HT1080 (cell line): ENCODE measurements around the gene CHD2. TPM values are rescaled to one million over a fixed set of nuclear protein-coding genes. Genes with fewer than 3 reads are reported as not detected.

Experiments used
- DNase-seq: peaks from one replicate; pipeline ENCODE4 v3.0.0-alpha.2; 2015; ENCODE audit warnings: low read depth
- total RNA-seq: library from RNA; depleted of rRNA; stranded (reverse); fragments of >200 nt; shearing (Covaris generic); gene quantifications from 2 replicates; pipeline ENCODE4 v1.2.3, GENCODE V29; 2014

CHD2 gene
- total RNA-seq, 1 experiment from 2014 or later, result 28.1 TPM

GRCh38 chr15:92930054-92930621 lies 30.0 kb downstream of the CHD2 start:
- no peak for DNase-seq

DNA sequence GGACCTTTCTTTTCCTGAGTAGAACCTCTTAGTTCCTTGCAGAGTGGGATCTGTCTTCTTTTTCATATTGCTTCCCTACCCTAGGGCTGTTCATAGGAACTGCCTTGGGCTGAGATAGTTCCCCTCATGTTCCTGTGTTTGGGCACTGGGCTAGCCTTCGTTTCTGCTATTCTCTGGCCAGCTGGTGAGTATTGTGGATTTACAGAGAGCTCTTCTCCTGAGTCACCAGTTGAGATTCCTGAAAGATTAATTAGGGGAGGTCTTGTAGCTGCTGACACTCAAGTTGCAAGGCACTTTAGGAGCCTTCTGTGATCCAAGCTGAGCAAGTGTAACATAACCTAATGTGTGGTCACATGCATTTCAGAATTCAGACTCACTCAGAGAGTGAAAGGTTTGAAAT lies 30.7 kb downstream of the CHD2 start:
- DNase-seq, result peak; percentile 86

- DNase-seq, result no peak
Measured at GRCh38 chr15:92932946-92933649, 33.0 kb downstream of the CHD2 start.

DNA sequence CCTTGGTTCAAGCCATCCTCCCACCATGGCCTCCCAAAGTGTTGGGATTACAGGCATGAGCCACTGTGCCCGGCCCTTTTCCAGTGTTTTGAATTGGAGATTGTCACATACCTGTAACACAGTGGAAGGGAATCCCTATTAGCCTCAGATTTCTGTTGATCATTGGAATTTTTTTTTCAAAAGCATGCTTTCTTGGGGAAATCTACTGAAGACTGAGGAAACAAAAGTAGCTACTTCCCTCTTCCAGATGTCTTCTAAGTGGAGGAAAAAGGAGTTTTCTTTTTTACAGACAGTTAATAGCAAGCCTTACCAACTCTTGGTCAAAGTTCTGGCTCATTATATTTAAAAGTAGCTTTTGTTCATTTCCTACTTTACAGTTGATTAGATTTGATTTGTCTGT lies 33.7 kb downstream of the CHD2 start:
- DNase-seq, result no peak

- DNase-seq, result no peak
Measured at GRCh38 chr15:92934716-92935115, 34.6 kb downstream of the CHD2 start.

DNA sequence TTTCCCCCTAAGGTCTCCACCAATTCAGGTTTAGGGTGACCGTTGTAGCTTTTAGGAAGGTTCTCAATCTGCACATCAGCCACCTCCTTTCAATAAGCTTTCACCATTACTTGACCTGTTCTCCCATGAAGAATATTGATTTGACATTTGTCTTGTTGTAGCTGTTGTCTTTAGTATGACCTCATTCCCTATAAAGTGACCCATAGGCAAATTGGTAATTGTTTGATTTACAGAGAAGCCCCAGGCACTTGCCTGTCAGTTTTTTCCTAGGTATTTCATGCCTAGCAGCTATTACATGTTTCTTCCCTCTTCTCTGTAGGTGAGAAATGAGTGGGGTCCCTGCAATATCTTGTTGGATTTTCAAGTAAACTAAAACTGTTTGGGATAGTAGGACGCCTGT lies 36.0 kb downstream of the CHD2 start:
- DNase-seq, result no peak

DNA sequence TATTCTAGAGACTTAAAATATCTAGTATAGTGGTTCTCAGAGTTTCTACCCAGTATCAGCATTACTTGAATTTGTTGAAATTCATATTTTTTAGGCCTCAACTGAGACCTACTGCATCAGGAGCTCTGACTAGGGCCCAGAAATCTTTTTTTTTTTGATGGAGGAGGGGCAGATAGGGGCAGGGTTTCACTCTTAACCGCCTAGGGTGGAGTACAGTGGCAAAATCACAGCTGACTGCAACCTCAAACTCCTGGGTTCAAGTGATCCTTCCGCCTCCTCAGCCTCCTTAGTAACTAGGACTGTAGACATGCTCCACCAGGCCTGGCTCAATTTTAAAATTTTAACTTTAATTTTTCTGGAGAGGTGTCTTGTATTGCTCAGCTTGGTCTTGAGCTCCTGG lies 36.6 kb downstream of the CHD2 start:
- no peak for DNase-seq

DNA sequence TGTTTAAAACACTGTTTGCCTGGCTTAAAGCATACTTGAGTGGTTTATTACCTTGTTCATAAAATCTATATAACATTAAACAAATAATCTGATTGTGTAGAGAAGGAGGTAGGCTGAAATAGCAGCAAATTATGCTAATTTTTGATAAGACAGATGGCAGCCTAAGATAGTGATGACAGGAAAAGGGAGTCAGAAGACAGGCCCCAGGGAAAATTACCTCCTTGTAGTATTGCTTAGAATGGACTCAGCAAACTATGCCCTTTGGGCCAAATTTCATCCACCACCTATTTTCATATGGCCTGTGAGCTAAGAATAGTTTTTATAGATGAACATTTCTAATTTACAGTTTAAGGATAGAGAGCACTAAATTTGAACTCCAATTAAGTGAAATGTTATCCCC lies 37.8 kb downstream of the CHD2 start:
- no peak for DNase-seq

GRCh38 chr15:92938387-92938786 lies 38.3 kb downstream of the CHD2 start:
- no peak for DNase-seq

GRCh38 chr15:92941668-92942067 lies 41.5 kb downstream of the CHD2 start:
- DNase-seq, result no peak

GRCh38 chr15:92942706-92943105 lies 42.6 kb downstream of the CHD2 start:
- DNase-seq, result no peak

GRCh38 chr15:92943581-92943980 lies 43.5 kb downstream of the CHD2 start:
- no peak for DNase-seq

DNA sequence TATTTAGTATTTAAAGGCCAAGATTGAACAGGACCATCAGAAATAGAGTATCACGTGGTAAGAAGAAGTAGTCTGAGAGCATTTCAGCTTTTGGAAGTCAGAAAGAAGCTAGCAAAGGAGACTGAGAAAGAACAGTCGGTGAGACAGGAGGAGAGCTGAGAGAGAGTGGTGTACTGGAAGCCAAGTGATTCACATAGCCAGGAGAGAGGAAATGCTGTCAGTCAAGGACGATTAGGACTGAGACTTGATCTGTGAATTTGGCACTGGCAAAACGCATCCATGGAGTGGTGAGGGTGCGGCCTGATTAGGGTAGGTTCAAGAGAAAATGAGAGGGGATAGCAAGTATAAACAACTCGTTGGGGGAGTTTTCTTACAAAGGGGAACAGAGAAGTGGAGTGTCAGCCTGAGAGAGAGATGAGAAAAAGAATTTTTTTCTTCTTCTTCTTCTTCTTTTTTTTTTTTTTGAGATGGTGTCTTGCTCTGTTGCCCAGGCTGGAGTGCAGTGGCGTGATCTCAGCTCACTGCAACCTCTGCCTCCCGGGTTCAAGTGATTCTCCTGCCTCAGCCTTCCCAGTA lies 44.9 kb downstream of the CHD2 start:
- DNase-seq, result no peak

GRCh38 chr15:92947071-92947730 lies 47.1 kb downstream of the CHD2 start:
- DNase-seq, result no peak

DNA sequence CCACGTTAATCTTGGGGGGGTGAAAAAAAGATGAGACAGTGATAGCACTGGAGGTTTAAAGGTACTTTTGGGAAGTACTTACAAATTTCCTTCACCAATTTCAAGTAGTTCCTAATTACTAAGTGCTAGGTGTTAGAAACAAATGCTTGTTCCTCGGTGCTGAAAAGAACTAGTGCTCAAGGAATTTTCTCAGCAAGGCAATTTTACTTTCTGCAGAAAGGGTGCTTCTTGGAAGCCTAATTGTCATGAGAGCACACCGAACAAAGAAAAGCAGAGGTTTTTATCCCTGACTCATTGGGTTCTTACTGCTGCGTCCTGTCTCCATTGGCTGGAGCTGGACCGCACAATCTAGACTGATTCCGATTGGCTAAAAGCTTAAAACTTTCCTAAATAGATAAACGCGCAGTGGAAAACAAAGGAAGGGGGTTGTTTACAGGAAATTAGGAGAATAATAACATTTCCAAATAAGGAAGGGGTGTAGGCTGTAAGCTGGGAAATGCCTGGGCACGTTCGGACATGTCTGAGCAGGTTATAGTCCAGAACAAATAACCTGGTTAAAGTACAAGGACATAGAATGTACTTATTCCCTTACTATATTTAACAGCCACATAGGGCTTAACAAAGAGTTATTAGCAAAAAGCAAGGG lies 49.6 kb downstream of the CHD2 start:
- no peak for DNase-seq

- DNase-seq, result no peak
Measured at GRCh38 chr15:92951800-92952457, 51.8 kb downstream of the CHD2 start.

DNA sequence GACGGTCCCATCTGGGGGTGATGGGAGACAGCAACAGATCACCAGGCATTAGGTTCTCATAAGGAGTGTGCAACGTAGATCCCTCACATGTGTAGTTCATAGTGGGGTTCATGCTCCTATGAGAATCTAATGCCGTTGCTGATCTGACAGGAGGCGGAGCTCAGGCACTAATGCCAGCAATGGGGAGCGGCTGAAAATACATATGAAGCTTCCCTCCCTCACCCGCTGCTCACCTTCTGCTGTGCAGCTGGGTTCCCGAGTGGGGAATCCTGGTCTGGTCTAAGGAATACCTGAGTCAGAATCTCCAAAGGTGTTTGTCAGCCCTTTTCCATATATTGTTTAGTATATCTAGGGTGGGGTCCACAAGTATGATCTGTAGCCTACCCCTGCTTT lies 52.3 kb downstream of the CHD2 start:
- DNase-seq, result no peak

- no peak for DNase-seq
Measured at GRCh38 chr15:92953566-92953965, 53.4 kb downstream of the CHD2 start.

DNA sequence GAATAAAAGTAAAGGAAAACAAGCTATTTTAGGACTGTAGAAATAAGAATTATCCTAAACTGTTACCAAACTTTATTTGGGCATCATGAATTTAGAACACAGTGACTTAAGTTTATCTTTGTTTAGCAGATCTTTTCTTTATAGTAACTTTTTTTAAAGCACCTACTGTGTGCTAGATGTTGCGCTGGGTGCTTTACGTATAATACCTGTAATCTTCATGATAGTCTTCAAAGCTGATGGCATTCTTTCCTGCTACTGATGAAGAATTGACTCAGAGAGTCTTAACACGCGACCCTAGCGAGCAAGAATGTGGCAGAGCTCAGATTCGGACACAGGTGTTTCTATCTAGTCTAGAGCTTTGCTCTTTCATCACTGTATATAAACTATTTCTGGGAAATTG lies 53.9 kb downstream of the CHD2 start:
- DNase-seq, result no peak

- peak; percentile 26 for DNase-seq
Measured at GRCh38 chr15:92954578-92954977, 54.5 kb downstream of the CHD2 start.

- no peak for DNase-seq
Measured at GRCh38 chr15:92955706-92956105, 55.6 kb downstream of the CHD2 start.

DNA sequence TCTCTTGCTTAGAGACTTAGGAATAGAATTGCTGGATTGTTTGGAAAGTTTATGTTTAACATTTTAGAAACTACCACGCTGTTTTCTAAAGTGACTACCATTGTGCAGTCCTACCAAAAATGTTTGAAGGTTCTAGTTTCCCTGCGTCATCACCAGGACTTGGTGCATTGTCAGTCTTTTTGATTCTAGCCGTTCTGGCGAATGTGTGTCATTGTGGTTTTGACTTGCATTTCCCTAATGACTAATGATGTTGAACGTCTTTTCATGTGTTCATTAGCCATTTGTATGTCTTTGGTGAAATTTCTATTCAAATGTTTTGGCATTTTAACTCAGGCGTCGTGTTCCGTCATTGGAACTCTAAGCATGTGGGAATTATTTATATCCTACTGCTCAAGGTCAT lies 58.0 kb downstream of the CHD2 start:
- peak; percentile 39 for DNase-seq
